SJSA1 (cell line): ENCODE data around the gene CYP2A7. TPM values are rescaled to one million over a fixed set of nuclear protein-coding genes. Genes with fewer than 3 reads are reported as not detected.
"Not testable (repeated sequence)": the region's sequence is repeated elsewhere in the genome, so short reads cannot be mapped to it uniquely, and the experiment has no call there.

Source experiments
- DNase-seq, 2 experiments: peaks; one replicate each; pipeline ENCODE4 v3.0.0-alpha.2; 2015 to 2020; ENCODE audit warnings: low spot score in 2 of 2, low read depth in 1 of 2
- H3K27ac ChIP-seq: fragments of 250-450 bp; sonication (Bioruptor Pico); 2 replicates; pipeline ENCODE4 v1.5.1; 2020; ENCODE audit warnings: mild to moderate bottlenecking, moderate library complexity
- H3K27me3 ChIP-seq: fragments of 250-450 bp; sonication (Bioruptor Pico); replicated peaks from 2 replicates; pipeline ENCODE4 v1.5.1; 2020; ENCODE audit warnings: mild to moderate bottlenecking, moderate library complexity
- H3K36me3 ChIP-seq: fragments of 250-450 bp; sonication (Bioruptor Pico); 2 replicates; pipeline ENCODE4 v1.5.1; 2020; ENCODE audit warnings: mild to moderate bottlenecking
- H3K4me1 ChIP-seq: fragments of 250-450 bp; sonication (Bioruptor Pico); replicated peaks from 2 replicates; pipeline ENCODE4 v1.6.1; 2021; ENCODE audit warnings: mild to moderate bottlenecking
- H3K4me3 ChIP-seq: fragments of 250-450 bp; sonication (Bioruptor Pico); 2 replicates; pipeline ENCODE4 v1.5.1; 2020; ENCODE audit warnings: mild to moderate bottlenecking
- H3K9me3 ChIP-seq: fragments of 250-450 bp; sonication (Bioruptor Pico); replicated peaks from 2 replicates; pipeline ENCODE4 v1.5.1; 2020; ENCODE audit warnings: mild to moderate bottlenecking
- total RNA-seq: library from RNA; depleted of rRNA; stranded (reverse); fragments of >200 nt; shearing (Covaris generic); gene quantifications from 2 replicates; pipeline ENCODE4 v1.2.3, GENCODE V29; 2014

Gene CYP2A7
- total RNA-seq, 1 experiment from 2014 or later = not detected

DNA sequence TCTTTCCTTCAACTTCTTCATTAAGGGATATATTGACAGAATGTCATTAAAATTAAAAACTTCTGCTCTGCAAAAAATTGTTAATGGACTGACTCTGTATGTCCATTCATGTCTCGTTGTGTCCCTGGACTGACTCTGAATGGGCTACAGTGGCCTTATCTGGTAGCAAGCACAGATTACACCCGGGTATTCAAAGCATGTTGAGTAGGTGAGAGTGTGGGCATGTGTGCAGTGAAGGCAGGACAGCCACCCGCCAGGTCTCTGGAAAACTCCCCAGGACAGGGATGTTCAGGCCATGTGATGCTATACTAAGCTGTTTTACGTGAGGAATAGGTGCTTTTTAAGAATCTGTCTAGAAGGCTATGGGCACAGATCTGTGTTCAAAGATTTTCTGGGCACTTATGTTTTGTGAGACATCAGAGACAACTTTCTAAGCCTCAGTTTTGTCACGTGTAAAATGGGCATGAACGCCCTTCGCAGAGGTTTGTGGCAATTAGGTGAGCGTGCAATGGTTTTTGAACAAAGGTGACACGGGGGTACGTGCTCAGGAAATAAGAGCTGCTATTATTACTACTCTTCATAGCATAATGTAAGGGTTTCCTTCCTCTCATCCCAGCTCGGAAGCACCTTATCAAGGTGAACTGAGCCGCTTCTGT is 38.9 kb downstream of the CYP2A7 start:
- H3K9me3 ChIP-seq, H3K4me3 ChIP-seq, H3K27ac ChIP-seq: not testable (repeated sequence)

DNA sequence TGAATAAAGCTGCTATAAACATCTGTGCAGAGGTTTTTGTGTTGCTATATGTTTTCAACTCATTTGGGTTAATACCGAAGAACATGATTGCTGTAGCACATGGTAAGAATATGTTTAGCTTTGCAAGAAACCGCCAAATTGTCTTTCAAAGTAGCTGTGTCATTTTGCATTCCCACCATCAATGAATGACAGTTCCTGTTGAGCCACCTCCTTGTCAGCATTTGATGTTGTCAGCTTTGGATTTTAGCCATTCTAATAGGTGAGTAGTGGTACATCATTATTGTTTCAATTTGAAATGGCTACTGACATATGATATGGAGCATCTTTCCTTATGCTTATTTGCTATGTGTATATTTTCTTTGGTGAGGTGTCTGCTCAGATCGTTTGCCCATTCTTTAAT is 40.0 kb downstream of the CYP2A7 start:
- H3K27ac ChIP-seq, DNase-seq, H3K36me3 ChIP-seq, H3K4me1 ChIP-seq, H3K4me3 ChIP-seq, H3K9me3 ChIP-seq, H3K27me3 ChIP-seq: not testable (repeated sequence)

More for the DNA sequence above, 38.9 kb downstream of the CYP2A7 start:
- not testable (repeated sequence) for H3K36me3 ChIP-seq, DNase-seq, H3K27me3 ChIP-seq, H3K4me1 ChIP-seq

GRCh38 chr19:40838477-40838876 is 43.6 kb downstream of the CYP2A7 start:
- not testable (repeated sequence) for H3K4me1 ChIP-seq, H3K27me3 ChIP-seq, H3K27ac ChIP-seq, H3K4me3 ChIP-seq, DNase-seq, H3K36me3 ChIP-seq, H3K9me3 ChIP-seq

GRCh38 chr19:40836754-40837429 is 45.1 kb downstream of the CYP2A7 start:
- no peak for DNase-seq
- H3K27ac ChIP-seq = no peak overlapping the region
- no peaks in the 10 kb centered on the region for H3K36me3 ChIP-seq
- H3K4me1 ChIP-seq = no peaks in the 10 kb centered on the region
- no peaks in the 10 kb centered on the region for H3K9me3 ChIP-seq
- H3K4me3 ChIP-seq = no peak overlapping the region
- H3K27me3 ChIP-seq = 0 out of 2 replicates have a peak, but pooled peaks cover 4% of the 10 kb centered on the region

DNA sequence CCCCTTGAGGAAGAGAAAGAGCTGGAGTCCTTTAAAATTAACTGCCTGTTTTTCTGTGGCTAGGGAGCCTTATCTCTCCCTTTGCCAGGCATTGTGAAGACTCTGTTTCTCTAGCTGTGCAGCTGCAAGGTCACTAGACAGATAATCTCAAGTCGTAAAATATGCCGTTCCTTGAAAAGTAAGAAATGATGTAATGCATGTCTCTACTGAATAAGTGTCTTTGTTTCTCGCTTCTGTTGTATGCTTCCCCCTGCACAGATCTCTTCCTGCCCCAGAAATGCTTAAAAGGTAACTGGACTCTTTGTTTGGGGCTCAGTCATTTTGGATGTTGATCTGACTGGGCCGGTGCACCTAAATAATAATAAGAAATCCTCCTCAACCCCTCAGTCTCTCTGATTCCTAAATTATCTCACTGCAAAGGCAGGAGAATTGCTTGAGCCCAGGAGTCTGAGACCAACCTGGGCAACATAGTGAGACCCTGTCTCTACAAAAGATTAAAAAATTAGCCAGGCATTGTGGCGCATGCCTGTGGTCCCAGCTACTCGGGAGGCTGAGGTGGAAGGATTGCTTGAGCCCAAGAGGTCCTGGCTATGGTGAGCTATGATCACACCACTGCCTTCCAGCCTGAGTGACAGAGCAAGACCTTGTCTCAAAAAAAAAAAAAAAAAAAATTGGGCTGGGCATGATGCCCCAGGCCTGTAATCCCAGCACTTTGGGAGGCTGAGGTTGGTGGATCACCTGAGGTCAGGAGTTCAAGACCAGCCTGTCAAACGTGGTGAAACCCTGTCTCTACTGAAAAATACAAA is 48.1 kb downstream of the CYP2A7 start:
- not testable (repeated sequence) for DNase-seq

GRCh38 chr19:40832431-40832790 is 49.6 kb downstream of the CYP2A7 start:
- not testable (repeated sequence) for H3K27me3 ChIP-seq, DNase-seq, H3K9me3 ChIP-seq, H3K4me3 ChIP-seq, H3K36me3 ChIP-seq, H3K4me1 ChIP-seq, H3K27ac ChIP-seq

More for the DNA sequence above, 48.1 kb downstream of the CYP2A7 start:
- not testable (repeated sequence) for H3K36me3 ChIP-seq, H3K27me3 ChIP-seq, H3K4me3 ChIP-seq, H3K9me3 ChIP-seq, H3K4me1 ChIP-seq, H3K27ac ChIP-seq

- no peaks in the 10 kb centered on the region for H3K36me3 ChIP-seq
- no peak overlapping the region for H3K4me3 ChIP-seq
- H3K27me3 ChIP-seq = 0 out of 2 replicates have a peak, but pooled peaks cover 2% of the 10 kb centered on the region
- no peaks in the 10 kb centered on the region for H3K4me1 ChIP-seq
- peak in 1 of 2 experiments; percentile 16 for DNase-seq
- H3K9me3 ChIP-seq = no peaks in the 10 kb centered on the region
- H3K27ac ChIP-seq = no peak overlapping the region
Measured at GRCh38 chr19:40831502-40832430, 50.3 kb downstream of the CYP2A7 start.

- not testable (repeated sequence) for H3K36me3 ChIP-seq
Measured at GRCh38 chr19:40830741-40831140, 51.3 kb downstream of the CYP2A7 start.

DNA sequence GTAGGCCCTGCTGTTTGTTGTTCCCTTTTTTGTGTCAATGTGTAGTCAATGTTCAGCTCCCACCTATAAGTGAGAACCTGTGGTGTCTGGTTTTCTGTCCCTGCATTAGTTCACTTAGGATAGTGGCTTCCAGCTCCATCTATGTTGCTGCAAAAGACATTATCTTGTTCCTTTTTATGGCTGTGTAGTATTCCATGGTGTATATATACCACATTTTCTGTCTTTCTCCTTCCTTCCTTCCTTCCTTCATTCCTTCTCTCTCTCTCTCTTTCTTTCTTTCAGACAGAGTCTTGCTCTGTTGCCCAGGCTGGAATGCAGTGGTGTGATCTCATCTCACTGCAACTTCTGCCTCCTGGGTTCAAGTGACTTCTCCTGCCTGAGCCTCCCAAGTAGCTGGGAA is 52.8 kb downstream of the CYP2A7 start:
- no peaks in the 10 kb centered on the region for H3K27me3 ChIP-seq
- no peaks in the 10 kb centered on the region for H3K4me1 ChIP-seq
- H3K9me3 ChIP-seq = no peaks in the 10 kb centered on the region
- H3K36me3 ChIP-seq = no peaks in the 10 kb centered on the region
- no peak for DNase-seq
- no peak overlapping the region for H3K4me3 ChIP-seq
- no peak overlapping the region for H3K27ac ChIP-seq

More at GRCh38 chr19:40830741-40831140, 51.3 kb downstream of the CYP2A7 start:
- H3K4me1 ChIP-seq, H3K9me3 ChIP-seq, H3K4me3 ChIP-seq, H3K27ac ChIP-seq, DNase-seq, H3K27me3 ChIP-seq: not testable (repeated sequence)

DNA sequence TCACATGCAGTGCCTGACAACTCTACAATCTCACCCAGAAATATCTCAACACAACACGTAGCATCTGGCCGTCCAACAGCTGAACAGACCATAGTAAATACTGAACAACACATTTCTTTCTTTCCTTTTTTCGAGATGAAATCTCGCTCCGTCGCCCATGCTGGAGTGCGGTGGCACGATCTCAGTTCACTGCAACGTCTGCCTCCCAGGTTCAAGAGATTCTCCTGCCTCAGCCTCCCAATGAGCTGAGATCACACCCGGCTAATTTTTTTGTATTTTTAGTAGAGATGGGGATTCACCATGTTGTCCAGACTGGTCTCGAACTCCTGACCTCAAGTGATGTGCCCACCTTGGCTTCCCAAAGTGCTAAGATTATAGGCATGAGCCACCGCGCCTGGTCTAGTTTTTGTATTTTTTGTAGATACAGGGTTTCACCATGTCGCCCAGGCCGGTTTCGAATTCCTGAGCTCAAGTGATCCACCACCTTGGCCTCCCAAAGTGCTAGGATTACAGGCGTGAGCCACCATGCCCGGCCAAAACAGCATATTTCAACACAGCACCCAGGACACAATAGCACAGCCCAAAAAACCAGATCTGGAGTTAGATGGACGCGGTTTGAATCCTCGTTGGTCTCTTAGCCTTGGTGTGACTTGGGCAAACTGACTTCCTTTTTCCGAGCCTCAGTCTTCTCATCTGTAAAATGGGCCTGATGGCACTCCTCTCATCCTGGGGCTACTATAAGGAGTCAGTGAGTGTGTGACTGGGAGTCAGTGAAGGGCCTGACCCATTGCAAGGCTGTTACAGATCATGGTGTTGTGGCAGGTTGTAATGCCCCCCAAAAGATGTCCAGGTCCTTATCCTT is 54.4 kb downstream of the CYP2A7 start:
- Histone ChIP-seq H3K36me3 (no peaks in the 10 kb centered on the region), H3K4me3 (no peak overlapping the region), H3K27ac (no peak overlapping the region), H3K9me3 (no peaks in the 10 kb centered on the region), H3K4me1 (no peaks in the 10 kb centered on the region), H3K27me3 (no peaks in the 10 kb centered on the region)
- DNase-seq = no peak

GRCh38 chr19:40826699-40827385 is 55.2 kb downstream of the CYP2A7 start:
- H3K27me3 ChIP-seq, H3K4me1 ChIP-seq, H3K27ac ChIP-seq, H3K4me3 ChIP-seq, DNase-seq, H3K36me3 ChIP-seq, H3K9me3 ChIP-seq: not testable (repeated sequence)

GRCh38 chr19:40826312-40826698 is 55.7 kb downstream of the CYP2A7 start:
- not testable (repeated sequence) for H3K27ac ChIP-seq, H3K27me3 ChIP-seq, DNase-seq, H3K36me3 ChIP-seq, H3K9me3 ChIP-seq, H3K4me3 ChIP-seq, H3K4me1 ChIP-seq
